Islet of Langerhans (tissue), 1 donor: ENCODE data around the gene SLC39A7.
"Not testable (repeated sequence)": the region's sequence is repeated elsewhere in the genome, so short reads cannot be mapped to it uniquely, and the experiment has no call there.

ENCODE experiments used
- FAIRE-seq: peaks from one replicate; lab custom pipeline; 2011; peaks lifted over from hg19 to GRCh38; lab: Jason Lieb, UNC

The SLC39A7 gene

DNA sequence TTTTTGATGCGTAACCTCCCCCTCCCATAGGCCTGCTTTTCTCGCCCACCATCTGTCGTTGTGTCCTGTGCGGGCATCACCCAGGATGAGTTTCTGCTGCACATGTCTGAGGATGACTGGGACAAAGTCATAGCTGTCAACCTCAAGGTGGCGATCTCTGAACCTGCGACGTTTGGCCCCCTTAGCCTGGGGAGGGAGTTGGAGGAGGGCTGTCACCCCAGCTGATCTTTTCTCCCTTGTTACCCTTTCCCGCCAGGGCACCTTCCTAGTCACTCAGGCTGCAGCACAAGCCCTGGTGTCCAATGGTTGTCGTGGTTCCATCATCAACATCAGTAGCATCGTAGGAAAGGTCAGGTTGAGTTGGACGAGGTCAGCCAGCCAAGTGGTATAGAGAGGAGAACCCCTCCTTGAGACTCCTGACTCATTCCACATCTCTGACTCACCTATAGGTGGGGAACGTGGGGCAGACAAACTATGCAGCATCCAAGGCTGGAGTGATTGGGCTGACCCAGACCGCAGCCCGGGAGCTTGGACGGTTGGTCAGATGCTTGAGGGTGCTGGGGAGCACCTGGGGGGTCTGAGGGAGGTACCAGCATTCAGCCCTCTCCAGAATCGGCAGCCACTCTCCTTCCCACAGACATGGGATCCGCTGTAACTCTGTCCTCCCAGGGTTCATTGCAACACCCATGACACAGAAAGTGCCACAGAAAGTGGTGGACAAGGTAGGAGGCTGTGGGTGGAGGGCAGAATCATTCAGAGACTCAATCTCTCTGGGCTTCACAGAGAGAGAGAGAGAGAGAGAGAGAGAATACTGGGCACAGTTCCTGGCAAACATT, 4.7 kb downstream of the SLC39A7 start:
- no peak for FAIRE-seq

DNA sequence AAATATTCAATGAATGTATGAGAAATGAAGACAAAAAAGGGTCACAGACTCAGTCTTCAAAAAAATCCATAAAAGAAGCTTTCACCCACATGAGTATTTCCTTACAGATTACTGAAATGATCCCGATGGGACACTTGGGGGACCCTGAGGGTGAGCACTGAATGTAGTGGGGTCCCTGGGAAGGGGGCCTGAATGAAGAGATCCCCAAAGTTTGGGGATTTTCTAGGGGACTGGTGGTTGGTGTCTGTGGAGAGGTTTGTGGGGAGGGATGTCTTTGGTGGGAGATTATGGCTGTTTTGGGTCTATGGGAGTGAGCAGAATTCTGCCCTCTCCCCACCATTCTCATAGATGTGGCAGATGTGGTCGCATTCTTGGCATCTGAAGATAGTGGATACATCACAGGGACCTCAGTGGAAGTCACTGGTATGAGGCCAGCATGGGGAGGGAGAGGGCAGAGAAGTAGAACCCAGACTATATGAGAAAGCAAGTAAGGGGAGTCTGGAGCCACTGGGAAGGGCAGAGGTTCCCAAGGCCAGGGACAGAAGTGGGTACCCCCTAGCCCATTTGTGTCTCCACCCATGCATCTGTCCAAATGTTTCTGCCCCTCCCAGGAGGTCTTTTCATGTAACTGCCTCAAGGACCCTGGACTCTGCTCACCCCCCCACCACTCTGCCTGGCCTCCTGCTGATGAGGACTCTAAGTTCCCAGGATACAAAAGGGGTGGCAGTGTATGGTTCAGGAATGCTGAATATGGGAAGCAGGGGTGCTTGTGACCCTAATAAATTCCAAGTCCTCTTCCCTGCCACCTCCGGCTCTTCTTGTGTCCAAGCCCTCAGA, 5.6 kb downstream of the SLC39A7 start:
- FAIRE-seq = no peak

DNA sequence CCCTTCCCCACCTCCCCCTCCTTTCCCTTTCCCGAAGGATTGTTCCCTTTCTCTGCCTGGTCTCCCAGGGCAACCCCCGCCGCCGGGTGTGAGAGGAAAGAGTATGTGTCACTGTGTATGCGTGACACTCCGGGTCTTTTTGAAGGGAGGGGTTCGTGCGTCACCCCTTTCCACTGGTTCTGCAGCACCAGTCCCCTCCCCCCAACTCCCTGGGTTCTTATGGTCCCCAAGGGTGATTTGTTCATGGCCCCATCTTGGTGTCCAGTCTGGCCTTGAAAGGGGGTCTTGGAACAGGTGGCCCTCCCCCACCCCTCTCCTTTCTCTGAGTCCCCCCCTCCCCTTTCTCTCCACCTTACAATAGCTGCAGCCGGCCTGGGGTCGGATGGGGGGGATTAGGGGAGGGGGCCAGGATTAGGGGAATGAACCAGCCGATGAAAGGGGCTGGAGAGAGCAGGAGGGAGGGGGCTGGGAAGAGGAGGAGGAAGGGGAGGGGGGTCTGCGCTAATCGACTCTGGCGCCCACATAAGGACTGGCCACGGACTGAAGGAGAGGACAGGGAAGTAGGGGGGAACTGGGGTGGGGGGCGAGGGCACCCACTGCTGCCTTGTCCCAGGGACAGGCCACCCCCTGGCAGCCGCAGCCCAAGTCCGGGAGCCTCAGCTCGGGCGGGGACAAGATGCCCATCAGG, 6.3 kb downstream of the SLC39A7 start:
- FAIRE-seq = no peak

DNA sequence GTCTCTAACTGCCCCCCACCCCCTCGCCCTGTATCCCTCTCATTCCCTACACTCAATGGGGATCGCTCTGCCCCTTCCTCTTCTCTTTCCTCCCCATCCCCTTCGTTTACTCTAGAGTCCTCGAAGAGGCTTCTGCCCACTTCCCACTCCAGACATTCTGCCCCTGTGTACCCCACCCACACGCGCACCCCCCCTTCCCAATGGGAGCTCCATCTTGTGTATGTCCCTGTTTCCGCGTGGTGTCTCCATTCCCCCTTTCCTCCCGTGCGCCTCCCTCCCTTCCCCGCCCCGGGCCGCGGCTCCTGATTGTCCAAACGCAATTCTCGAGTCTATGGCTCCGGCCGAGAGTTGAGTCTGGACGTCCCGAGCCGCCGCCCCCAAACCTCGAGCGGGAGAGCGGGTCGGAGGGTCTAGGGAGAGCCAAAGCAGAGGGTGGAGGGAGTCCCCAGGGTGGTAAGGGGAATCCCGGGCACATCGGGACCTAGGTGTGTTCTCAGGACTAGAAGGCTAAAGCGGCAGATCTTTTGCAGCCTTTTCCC, 7.0 kb downstream of the SLC39A7 start:
- no peak for FAIRE-seq

DNA sequence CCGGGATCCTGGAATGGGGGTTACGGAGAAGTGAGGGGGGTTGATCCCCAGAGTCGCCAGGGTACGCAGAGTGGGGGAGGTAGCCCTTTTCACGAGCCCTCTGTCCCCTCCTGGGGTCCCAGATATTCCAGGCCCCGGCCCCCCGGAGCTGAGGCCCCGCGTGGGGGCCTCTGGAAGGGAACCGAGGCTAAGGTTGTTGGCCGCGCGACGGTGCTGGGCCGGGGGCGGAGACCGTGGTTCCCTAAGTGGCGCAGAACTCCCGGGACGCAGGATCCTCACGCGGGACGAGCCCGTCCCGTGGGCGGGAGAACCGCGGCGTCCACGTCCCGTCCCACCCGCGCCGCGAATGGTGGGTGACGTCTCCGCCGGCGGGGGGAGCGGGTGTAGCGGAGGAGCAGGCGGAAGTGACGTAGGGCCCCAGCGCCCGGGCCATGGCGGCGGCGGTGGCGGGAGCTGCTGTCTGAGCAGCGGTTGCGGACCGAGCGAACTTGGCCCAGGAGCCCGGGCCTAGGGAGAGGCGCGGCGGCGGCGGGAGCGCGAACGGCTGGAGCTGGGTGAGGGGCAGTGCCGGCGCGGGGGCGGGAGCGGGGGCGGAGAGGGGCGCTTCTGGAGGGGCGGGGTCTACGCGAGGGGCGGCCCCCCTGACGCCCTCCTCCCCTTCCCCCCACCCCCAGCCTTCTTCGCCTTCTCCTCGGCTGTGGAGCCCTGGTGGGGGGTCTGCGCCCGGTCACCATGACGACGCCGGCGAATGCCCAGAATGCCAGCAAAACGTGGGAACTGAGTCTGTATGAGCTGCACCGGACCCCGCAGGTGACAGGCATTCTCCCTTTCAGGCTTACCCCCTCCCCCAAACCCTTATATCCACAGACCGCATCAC, 7.7 kb downstream of the SLC39A7 start, which contains the start of gene RING1:
RING1 (plus strand) TSS at position 410 of the 877 bp plus-strand sequence; CDS start at position 733, 323 bp downstream.
- FAIRE-seq = no peak

DNA sequence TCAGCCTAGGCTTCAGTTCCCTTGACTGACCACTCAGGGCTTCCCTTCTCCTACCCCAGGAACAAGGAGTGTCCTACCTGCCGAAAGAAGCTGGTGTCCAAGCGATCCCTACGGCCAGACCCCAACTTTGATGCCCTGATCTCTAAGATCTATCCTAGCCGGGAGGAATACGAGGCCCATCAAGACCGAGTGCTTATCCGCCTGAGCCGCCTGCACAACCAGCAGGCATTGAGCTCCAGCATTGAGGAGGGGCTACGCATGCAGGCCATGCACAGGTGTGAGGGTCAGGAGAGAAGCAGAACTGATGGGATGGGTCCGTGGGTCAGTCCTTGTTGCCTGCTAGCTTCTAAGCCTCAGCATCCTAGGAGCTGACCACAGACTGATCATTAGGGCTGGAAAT, 9.2 kb downstream of the SLC39A7 start:
- FAIRE-seq = no peak

DNA sequence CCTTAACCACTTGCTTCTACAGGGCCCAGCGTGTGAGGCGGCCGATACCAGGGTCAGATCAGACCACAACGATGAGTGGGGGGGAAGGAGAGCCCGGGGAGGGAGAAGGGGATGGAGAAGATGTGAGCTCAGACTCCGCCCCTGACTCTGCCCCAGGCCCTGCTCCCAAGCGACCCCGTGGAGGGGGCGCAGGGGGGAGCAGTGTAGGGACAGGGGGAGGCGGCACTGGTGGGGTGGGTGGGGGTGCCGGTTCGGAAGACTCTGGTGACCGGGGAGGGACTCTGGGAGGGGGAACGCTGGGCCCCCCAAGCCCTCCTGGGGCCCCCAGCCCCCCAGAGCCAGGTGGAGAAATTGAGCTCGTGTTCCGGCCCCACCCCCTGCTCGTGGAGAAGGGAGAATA, 10.5 kb downstream of the SLC39A7 start:
- no peak for FAIRE-seq

DNA sequence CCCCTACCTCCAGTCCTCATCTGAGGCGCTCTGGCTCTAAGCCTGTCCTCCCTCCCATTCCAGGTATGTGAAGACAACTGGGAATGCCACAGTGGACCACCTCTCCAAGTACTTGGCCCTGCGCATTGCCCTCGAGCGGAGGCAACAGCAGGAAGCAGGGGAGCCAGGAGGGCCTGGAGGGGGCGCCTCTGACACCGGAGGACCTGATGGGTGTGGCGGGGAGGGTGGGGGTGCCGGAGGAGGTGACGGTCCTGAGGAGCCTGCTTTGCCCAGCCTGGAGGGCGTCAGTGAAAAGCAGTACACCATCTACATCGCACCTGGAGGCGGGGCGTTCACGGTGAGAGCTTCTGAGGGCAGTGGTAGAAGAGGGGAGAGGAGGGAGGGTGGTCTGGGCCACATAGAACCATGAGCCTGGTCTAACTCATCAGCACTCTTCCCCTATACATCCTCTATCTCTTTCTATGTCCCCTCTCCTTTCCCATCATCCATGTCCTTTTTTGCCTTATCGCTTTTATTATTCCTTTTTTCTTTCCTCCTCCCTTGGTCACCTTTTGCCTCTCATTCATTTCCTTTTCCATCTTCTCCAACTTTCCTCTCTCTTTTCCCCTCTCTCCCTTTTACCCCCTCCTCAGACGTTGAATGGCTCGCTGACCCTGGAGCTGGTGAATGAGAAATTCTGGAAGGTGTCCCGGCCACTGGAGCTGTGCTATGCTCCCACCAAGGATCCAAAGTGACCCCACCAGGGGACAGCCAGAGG, 11.2 kb downstream of the SLC39A7 start:
- FAIRE-seq = no peak

DNA sequence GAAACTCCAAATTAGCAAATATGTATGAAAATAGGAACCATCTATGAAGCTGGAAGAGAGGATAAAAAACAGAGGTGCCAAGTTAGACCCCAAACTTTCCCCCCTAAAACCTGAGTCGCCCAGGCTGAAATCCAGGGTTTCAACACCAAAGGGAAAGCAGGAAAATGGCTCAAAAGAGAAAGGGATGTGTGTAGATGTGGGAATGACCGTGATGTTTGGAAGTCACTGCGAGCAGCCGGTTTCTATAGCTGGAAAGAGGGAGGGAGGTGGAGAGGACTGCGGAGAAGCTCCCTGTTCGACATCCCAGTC, 12.1 kb downstream of the SLC39A7 start:
- no peak for FAIRE-seq

DNA sequence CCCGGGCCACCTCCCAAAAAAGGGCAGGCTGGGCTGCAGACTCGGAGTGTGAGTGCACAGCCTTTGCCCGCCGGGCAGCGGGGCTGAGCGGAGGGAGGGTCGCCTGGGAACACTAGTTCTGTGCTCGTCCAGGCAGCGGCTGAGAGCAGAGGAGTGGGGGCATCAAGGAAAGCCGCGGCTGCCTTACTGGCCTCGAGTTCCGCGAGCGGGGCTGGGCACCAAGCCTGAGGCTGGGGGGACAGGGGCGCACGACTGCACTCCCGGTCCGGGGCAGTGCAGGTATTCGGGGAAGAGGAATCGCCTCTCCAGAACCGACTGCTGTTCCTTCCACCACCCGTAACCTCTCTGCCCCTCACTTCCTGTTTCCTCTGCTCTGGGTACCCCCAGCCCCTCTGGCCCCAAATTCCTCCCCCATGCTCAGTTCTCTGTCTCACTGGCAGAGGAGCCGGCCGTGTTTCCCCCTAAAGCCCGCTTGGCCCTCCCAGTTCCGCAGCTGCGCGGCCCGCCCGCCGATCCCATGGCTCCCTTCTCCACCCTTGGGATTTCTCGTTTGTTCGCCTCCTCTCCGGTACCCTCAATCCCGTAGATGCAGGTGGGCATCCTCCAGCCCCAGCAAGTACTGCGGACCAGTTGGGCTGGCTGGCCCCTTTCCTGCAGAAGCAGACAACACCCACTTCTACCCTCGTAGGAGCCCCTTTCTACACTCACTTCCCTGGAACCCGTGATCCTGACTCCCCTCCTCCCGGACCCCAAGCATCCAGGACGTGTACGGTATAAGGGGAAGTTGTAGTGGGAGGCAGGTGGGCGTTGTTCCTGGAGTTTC, 12.7 kb downstream of the SLC39A7 start:
- FAIRE-seq = no peak

DNA sequence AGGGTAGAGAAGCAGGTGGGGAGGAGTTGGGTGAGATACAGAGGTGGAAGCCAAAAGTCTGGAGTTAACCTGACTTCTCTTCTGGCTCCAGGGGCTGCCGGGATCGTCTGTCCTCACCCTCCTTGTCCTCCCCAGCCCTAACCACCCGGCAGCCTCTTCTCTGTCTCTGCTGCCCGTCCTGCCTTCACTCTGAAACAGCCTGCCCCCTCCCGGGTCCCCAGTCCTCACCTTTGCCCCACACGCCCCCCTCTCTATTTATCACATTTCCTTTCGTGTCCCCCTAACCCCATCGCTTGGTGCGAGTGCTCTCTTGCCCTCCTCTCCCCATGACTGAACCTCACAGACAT, 13.3 kb downstream of the SLC39A7 start:
- no peak for FAIRE-seq

DNA sequence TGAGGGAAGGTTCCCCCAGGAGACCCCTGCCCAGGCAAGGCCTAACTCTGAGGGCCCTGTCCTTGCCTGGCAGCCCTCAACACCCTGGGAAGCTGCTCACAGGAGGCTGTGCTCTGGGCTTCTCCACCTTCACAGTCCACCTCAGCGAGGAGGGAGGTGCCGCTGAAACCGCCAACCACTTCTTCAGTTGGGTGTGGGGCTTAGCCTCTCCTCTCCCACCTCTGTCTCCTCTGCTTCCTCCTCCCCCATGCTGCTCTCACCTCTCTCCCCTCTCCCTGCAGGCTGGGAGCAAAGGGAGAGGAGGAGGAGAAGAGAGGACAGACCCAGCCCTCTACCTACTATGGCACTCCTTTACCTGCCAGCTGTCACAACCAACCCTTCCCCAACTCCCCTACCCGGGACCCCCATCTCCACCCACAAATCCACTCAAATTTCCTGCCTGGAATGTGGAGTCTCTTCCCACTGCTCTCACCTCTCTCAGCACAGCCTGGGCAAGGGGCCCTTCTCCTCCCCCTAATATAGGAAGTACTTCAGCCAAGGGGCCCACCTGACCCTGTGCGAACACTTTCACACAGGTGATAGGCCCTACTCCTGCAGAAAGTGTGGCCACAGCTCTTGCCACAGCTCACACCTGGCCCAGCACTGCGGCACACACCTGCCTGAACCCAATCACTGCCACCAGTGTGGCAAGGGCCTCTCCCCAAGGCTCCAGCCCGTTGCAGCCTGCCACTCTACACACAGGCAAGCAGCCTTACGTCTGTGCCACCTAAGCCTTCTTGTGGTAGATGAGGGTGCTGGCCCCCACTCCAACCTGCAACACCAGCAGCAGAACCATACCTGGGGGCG, 14.8 kb downstream of the SLC39A7 start:
- FAIRE-seq = no peak

DNA sequence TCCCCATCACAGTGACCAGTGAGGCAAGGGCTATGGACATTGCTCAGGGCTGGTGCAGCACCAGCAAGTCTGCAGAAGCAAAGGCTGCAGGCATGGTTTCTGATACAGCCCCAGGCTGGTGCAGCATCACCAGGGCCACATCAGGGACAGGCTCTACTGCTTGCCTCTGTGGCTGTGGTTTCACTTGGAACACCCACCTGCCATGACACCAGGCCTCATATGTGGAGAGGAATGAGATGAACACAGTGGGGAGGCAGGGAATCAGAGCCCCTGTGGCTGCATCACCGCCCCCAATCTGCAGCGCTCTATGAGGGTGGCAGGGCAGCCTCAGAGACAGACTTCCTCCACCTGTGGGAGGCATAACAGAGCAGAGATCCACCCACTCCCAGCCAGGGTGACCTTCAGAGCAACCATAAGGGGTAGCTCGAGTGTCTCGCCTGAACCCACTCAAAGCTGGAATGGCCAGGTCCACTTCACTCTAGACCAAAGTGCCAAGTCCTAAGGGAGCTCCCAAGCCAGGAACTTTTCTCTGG, 15.5 kb downstream of the SLC39A7 start:
- FAIRE-seq = no peak

DNA sequence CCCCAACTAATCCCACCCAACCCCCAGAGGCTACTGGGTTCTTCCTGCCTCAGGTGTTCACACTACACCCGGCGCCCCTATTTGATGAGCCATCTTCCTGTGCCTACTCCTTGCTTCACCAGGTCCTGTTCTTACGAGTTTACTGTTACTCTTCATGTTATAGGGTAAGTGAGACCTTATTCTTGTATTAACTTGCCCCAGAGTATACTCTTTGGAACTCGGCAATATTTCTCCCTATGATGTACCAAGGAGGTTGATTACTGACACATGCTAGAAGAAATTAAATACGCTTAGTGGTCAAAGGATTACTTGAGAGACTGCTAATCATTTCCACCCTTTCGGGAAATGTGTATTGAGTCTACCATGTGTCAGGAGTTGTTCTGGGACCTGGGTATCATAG, 16.6 kb downstream of the SLC39A7 start:
- no peak for FAIRE-seq

DNA sequence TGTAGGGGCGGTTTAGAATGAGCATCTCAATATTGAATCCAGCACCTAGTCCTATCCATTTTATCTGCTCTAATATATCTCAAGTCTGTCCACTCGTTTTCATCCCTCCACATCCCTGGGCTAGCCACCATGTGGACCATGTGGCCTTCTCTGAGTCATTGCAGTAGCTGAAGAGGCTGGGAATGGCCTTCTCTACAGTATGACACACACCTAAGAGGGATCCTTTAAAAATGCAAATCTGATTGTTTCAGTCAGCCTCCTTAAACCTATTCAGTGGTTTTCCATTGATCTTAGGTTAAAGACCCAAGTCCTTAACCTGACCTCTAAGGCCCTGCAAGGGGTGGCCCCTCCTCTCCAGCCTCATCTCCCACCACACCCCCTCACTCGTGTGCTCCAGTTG, 17.0 kb downstream of the SLC39A7 start:
- no peak for FAIRE-seq

DNA sequence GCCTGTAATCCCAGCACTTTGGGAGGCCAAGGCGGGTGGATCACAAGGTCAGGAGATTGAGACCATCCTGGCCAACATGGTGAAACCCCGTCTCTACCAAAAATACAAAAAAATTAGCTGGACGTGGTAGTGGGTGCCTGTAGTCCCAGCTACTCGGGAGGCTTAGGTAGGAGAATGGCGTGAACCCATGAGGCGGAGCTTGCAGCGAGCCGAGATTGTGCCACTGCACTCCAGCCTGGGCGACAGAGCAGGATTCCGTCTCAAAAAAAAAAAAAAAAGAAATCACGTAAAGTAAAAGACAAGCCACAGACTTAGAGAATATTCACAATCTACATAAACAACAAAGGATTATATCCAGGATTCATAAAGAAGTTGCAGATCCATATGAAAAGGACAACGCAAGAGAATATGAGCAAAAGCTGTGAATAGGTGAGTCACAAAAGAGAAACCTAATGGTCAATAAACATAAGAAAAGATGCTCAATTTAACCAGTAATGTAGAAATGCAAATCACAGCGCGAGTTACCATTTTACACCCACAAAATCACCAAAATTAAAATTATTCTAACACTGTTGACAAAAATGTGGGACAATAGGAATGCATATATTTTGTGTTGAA, 25.9 kb downstream of the SLC39A7 start:
- not testable (repeated sequence) for FAIRE-seq

DNA sequence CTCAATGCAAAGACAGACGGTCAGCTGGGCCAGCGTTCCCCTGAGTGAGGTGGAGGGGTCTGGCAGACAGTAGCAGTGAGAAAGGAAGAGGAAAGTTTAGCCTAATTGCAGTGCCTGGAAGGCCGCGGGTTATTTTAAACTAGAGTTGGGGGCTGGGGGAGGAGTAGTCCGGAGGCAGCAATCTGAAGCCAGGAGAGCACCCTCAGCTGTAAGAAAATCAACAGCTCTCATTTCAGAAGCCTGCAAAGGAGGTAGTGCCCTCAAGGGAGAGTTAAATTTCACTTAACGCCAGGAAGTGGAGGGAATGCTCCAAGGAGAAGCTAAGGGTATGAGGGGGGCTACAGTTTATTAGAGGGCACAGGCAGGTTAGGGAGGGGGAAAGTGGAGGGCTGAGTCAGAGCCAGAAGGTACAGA, 34.6 kb downstream of the SLC39A7 start:
- FAIRE-seq = no peak

DNA sequence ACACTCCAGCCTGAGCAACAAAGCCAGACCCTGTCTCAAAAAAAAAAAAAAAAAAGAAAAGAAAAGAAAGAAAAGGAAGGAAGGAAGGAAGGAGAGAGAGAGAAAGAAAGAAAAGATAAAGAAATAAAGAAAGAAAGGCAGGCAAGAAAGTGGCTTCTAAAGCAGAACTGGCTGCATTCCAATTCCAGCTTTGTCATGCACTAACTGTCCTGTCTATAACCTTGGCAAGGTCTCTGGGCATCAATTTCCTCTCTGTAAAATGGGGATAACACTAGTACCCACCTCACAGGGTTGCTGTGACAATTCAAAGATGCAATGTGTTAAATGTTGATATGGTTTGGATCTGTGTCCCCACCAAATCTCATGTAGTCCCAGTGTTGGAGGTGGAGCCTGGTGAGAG, 35.7 kb downstream of the SLC39A7 start:
- no peak for FAIRE-seq
